LNCaP clone FGC (cell line): ENCODE measurements around the gene USP49.

Experiments used
- DNase-seq: peaks from one replicate; pipeline ENCODE4 v3.0.0-alpha.2; 2011; ENCODE audit warnings: low read depth
- H3K4me3 ChIP-seq: 2 replicates; pipeline ENCODE4 v1.5.1; 2011; ENCODE audit warnings: mild to moderate bottlenecking, low read depth, low read length, control low read depth
- TF ChIP-seq, protein P1 (sequence below): IDR thresholded peaks from 2 replicates; pipeline ENCODE4 v1.5.1; 2012; ENCODE audit warnings: mild to moderate bottlenecking; ENCODE audit not compliant: control insufficient read depth, insufficient read depth; ENCODE audit errors: extremely low read depth

The USP49 gene

DNA sequence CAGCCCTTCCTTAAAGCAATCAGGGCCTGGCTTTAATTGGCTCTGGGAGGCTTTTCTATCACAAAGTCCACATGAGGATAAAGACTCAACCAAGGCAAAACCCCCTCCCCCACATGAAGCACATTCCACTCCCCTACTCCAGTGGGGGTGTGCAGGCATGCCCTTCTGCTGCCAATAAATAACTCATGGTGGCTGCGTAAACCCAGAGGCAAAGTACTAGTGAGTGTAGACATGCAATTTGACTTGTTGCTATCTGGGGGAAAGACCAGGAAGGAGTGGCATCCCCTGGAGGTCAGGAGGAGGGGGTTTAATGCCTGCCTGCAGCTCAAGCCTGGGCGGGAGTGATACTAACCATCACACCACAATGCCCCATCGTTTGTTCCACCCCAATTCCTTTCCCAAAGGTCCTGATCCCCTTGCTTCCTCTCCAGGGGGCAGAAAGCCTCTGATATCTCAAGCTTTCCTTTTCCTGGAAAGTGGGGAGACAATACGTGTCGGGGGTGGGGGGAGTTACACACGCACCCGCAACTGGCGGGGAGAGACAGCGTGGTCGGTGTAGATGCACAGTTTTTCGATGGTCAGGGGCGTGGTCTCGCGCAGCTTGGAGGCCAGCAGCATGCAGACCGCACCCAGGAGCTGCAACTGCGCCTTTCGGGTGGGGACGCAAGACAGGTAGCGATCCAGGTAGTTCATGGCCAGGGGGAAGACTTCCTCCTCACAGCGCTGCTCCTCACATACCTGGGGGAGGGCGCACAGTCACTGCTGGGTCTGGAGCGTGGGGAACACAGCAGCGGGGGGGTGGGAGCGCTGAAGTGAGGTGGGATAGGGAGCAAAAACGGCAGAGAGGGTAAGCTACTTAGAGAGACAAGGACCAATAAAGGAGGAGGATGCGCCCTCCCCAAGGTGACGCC is 44.9 kb upstream of the USP49 start:
- peak overlapping the region; percentile 92 for H3K4me3 ChIP-seq
- no peak for DNase-seq
- TF ChIP-seq, protein P1, sequence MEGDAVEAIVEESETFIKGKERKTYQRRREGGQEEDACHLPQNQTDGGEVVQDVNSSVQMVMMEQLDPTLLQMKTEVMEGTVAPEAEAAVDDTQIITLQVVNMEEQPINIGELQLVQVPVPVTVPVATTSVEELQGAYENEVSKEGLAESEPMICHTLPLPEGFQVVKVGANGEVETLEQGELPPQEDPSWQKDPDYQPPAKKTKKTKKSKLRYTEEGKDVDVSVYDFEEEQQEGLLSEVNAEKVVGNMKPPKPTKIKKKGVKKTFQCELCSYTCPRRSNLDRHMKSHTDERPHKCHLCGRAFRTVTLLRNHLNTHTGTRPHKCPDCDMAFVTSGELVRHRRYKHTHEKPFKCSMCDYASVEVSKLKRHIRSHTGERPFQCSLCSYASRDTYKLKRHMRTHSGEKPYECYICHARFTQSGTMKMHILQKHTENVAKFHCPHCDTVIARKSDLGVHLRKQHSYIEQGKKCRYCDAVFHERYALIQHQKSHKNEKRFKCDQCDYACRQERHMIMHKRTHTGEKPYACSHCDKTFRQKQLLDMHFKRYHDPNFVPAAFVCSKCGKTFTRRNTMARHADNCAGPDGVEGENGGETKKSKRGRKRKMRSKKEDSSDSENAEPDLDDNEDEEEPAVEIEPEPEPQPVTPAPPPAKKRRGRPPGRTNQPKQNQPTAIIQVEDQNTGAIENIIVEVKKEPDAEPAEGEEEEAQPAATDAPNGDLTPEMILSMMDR, result no peak

GRCh38 chr6:41939176-41939847 is 44.1 kb upstream of the USP49 start:
- TF ChIP-seq, protein P1, result no peak
- DNase-seq, result no peak
- no peak overlapping the region for H3K4me3 ChIP-seq

DNA sequence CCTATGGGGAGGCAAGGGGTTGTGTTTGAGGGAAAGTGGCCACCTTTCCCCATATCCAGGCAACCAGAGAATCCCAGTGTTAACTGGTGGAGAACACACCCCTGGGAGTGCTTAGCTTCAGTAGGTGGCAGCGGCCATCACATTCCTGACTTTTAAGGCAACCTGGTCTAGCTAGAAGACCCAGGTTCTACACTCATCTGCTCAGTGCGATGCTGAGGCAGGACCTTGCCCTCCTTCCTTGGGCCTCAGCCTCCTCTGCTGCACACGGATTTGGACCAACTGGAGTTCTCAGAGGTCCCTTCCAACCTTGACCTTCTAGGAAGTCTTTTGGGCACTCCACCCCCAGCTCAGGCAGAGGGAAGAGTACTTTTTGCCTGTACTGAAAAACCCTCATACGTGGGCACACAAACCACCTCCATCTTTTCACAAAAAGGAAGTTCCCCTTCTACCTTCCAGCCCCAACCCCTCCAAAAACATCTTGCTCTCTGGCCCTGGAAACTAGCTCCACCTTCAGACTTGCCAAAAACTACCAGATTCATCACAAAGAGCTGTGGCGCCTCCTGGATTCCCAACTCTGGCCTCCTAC is 43.5 kb upstream of the USP49 start:
- H3K4me3 ChIP-seq, result no peak overlapping the region
- TF ChIP-seq, protein P1, result no peak
- DNase-seq, result no peak

DNA sequence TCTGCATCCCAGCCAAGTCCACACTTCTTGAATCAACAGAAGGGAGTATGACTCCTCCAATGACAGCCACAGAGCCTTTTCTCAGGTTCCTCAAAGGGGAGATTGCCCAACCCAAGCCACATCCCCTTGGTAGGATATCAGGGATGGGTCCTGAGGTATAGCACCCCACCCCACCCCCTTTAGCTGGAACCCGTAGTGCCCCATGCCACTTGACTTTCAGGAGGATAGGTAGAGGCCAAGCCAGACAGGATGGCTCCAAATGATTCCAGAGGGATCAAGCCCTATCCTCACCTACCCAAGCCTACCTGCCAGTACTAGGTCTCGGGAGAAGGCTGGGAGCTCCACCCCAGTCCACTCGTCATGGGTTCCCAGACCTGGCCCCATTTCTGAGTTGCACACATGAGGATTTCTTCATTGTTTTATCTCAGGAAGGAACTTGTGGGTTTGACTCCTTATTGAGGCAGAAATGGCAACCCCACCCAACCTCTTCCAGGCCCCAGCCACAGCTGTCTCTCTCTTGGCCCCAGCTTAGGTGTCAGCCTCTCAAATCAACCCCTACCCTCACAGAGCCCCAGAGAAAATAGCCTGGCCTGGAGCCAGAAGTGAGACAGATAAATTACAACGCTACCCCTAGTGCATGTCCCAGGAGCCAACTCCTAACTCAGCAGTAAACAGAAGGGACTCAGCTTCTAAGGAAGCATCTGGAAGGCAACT is 42.8 kb upstream of the USP49 start:
- H3K4me3 ChIP-seq, result no peak overlapping the region
- TF ChIP-seq, protein P1, result no peak
- DNase-seq, result no peak

GRCh38 chr6:41937472-41937860 is 42.3 kb upstream of the USP49 start:
- no peak for DNase-seq
- H3K4me3 ChIP-seq, result no peak overlapping the region

DNA sequence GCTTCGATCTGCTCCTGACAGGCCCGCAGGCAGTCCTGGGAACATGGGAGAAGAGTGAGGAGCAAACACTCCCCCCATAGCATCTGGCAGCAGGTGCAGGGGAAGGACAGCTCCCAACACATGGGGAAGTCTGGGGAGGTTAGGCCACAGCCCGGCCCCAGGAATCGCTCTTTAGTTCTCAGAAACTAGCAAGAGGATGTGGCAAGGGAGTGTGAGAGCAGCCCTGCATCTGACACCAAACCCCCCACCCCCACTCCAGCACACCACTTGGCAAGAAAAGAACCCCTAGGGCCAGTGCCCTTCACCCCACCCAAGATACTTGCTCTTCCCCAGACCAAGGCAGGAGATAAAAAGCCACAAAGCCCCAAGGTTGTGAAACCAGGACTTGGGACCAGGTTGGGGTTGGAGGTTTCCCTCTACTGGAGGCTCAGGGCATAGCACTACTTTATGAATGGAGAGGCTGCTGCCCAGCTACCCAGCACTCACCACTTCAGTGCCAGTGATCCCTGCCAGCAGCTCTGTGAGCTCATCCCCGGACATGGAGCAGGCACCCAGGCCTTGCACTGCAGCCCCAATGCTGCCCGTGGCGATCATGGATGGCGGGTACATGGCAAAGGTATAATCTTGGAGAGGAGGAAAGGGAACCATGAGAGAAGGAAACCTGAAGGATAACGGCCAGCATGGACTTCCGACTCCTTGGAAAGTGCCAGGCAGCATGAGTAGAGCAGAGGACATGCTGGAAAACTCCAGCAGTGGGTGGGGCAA is 41.1 kb upstream of the USP49 start:
- TF ChIP-seq, protein P1, result peak; percentile 80
- peak; percentile 79 for DNase-seq
- H3K4me3 ChIP-seq, result no peak overlapping the region

More at GRCh38 chr6:41937472-41937860, 42.3 kb upstream of the USP49 start:
- TF ChIP-seq, protein P1, result no peak
